ENCODE data around the gene CSRNP2. TPM values are rescaled to one million over a fixed set of nuclear protein-coding genes. Genes with fewer than 3 reads are reported as not detected.

Gene CSRNP2
- total and polyA plus RNA-seq, 2 experiments from 2014 or later = 6.9 to 30.9 TPM

DNA sequence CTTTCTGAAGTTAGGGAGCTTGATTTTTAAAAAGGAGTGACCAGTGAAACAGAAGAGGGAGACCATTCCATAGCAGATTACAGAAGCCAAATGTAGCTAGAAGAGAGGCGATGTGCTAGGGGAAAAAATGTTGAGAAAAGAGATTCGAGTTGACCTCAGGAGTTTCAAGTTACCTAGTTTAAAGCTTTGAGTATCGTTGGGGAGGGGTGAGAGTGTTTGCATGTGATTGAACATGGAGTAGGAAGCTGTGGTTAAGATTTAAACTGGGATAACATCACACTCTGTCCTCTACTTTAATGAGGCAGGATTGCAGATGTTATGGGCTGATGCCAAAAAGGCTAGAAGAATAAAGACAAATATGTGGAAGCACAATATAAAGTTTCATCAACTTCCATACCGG, 31.6 kb downstream of the CSRNP2 start (continued):
- TF ChIP-seq, protein P1, sequence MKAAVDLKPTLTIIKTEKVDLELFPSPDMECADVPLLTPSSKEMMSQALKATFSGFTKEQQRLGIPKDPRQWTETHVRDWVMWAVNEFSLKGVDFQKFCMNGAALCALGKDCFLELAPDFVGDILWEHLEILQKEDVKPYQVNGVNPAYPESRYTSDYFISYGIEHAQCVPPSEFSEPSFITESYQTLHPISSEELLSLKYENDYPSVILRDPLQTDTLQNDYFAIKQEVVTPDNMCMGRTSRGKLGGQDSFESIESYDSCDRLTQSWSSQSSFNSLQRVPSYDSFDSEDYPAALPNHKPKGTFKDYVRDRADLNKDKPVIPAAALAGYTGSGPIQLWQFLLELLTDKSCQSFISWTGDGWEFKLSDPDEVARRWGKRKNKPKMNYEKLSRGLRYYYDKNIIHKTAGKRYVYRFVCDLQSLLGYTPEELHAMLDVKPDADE (IDR thresholded peaks at IDR 0.05) = no peak
- TF ChIP-seq EZH2 (IDR thresholded peaks at IDR 0.05; ENCODE audit: low read depth, unreplicated experiment) (no peak), EZH2phosphoT487 (IDR thresholded peaks at IDR 0.05; ENCODE audit: unreplicated experiment) (no peak)

DNA sequence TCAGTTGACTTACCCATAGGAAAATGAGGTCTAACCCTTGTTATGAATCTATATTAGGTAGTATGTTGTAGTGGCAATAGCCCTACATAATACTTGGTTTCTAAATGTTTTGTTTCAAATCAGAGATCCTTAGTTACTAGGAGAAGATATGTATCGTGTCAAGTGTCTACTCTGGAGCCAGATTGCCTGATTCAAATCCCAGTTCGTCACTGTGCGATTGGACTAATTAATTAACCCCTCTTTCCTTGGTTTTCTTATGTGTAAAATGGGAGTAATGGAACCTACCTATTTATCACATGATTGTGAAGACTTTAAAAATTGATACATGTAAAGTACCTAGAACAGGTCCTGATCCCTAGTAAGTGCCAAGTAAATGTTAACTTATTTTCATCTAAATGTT, 33.9 kb downstream of the CSRNP2 start:
- Histone ChIP-seq H3K9me2 (ENCODE audit: insufficient read depth) (no peaks in the 10 kb centered on the region), H3F3A (replicated peaks; ENCODE audit: low read depth) (no peaks in the 10 kb centered on the region), H3K27me3 (ENCODE audit: insufficient read depth) (no peaks in the 10 kb centered on the region), H3K4me3 (0 out of 2 replicates have a peak overlapping the region, but pooled peaks have one; percentile 64), H3K4me1 (ENCODE audit: insufficient read depth) (peaks cover 10% of the 10 kb centered on the region; the same call in 1 of the 2 replicates), H4K20me1 (replicated peaks; ENCODE audit: insufficient read depth) (no peaks in the 10 kb centered on the region), H3K4me2 (peak overlapping the region; percentile 89), H3K27ac (ENCODE audit: low read depth) (no peak overlapping the region), H3K79me2 (replicated peaks; ENCODE audit: insufficient read depth) (no peaks in the 10 kb centered on the region), H2AFZ (no peak overlapping the region), H3K36me3 (ENCODE audit: insufficient read depth) (peaks cover 14% of the 10 kb centered on the region)
- H3K27me3 Mint-ChIP-seq (ENCODE audit: insufficient read depth, low read depth, poor library complexity) = peaks cover 13% of the 10 kb centered on the region
- H3K27ac Mint-ChIP-seq = no peak overlapping the region
- peak overlapping the region; percentile 97 for H3K4me3 Mint-ChIP-seq
- H3K4me1 Mint-ChIP-seq = peaks cover 11% of the 10 kb centered on the region
- no peaks in the 10 kb centered on the region for H3K9me3 Mint-ChIP-seq
- DNase-seq (ENCODE audit: low spot score) (no peak), ATAC-seq (no peak)
- H3K36me3 Mint-ChIP-seq (ENCODE audit: low read depth) = peaks cover 21% of the 10 kb centered on the region
- TF ChIP-seq ZNF114 (CRISPR knock-in tag; IDR thresholded peaks at IDR 0.05) = no peak
- TF ChIP-seq, protein P2, sequence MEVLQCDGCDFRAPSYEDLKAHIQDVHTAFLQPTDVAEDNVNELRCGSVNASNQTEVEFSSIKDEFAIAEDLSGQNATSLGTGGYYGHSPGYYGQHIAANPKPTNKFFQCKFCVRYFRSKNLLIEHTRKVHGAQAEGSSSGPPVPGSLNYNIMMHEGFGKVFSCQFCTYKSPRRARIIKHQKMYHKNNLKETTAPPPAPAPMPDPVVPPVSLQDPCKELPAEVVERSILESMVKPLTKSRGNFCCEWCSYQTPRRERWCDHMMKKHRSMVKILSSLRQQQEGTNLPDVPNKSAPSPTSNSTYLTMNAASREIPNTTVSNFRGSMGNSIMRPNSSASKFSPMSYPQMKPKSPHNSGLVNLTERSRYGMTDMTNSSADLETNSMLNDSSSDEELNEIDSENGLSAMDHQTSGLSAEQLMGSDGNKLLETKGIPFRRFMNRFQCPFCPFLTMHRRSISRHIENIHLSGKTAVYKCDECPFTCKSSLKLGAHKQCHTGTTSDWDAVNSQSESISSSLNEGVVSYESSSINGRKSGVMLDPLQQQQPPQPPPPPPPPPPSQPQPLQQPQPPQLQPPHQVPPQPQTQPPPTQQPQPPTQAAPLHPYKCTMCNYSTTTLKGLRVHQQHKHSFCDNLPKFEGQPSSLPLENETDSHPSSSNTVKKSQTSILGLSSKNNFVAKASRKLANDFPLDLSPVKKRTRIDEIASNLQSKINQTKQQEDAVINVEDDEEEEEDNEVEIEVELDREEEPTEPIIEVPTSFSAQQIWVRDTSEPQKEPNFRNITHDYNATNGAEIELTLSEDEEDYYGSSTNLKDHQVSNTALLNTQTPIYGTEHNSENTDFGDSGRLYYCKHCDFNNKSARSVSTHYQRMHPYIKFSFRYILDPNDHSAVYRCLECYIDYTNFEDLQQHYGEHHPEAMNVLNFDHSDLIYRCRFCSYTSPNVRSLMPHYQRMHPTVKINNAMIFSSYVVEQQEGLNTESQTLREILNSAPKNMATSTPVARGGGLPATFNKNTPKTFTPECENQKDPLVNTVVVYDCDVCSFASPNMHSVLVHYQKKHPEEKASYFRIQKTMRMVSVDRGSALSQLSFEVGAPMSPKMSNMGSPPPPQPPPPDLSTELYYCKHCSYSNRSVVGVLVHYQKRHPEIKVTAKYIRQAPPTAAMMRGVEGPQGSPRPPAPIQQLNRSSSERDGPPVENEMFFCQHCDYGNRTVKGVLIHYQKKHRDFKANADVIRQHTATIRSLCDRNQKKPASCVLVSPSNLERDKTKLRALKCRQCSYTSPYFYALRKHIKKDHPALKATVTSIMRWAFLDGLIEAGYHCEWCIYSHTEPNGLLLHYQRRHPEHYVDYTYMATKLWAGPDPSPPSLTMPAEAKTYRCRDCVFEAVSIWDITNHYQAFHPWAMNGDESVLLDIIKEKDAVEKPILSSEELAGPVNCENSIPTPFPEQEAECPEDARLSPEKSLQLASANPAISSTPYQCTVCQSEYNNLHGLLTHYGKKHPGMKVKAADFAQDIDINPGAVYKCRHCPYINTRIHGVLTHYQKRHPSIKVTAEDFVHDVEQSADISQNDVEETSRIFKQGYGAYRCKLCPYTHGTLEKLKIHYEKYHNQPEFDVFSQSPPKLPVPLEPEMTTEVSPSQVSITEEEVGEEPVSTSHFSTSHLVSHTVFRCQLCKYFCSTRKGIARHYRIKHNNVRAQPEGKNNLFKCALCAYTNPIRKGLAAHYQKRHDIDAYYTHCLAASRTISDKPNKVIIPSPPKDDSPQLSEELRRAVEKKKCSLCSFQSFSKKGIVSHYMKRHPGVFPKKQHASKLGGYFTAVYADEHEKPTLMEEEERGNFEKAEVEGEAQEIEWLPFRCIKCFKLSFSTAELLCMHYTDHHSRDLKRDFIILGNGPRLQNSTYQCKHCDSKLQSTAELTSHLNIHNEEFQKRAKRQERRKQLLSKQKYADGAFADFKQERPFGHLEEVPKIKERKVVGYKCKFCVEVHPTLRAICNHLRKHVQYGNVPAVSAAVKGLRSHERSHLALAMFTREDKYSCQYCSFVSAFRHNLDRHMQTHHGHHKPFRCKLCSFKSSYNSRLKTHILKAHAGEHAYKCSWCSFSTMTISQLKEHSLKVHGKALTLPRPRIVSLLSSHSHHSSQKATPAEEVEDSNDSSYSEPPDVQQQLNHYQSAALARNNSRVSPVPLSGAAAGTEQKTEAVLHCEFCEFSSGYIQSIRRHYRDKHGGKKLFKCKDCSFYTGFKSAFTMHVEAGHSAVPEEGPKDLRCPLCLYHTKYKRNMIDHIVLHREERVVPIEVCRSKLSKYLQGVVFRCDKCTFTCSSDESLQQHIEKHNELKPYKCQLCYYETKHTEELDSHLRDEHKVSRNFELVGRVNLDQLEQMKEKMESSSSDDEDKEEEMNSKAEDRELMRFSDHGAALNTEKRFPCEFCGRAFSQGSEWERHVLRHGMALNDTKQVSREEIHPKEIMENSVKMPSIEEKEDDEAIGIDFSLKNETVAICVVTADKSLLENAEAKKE (CRISPR knock-in tag; IDR thresholded peaks at IDR 0.05) = no peak
- no peak for TF ChIP-seq ZNF331 (CRISPR knock-in tag; IDR thresholded peaks at IDR 0.05; ENCODE audit: low read depth)
- TF ChIP-seq, protein P3, sequence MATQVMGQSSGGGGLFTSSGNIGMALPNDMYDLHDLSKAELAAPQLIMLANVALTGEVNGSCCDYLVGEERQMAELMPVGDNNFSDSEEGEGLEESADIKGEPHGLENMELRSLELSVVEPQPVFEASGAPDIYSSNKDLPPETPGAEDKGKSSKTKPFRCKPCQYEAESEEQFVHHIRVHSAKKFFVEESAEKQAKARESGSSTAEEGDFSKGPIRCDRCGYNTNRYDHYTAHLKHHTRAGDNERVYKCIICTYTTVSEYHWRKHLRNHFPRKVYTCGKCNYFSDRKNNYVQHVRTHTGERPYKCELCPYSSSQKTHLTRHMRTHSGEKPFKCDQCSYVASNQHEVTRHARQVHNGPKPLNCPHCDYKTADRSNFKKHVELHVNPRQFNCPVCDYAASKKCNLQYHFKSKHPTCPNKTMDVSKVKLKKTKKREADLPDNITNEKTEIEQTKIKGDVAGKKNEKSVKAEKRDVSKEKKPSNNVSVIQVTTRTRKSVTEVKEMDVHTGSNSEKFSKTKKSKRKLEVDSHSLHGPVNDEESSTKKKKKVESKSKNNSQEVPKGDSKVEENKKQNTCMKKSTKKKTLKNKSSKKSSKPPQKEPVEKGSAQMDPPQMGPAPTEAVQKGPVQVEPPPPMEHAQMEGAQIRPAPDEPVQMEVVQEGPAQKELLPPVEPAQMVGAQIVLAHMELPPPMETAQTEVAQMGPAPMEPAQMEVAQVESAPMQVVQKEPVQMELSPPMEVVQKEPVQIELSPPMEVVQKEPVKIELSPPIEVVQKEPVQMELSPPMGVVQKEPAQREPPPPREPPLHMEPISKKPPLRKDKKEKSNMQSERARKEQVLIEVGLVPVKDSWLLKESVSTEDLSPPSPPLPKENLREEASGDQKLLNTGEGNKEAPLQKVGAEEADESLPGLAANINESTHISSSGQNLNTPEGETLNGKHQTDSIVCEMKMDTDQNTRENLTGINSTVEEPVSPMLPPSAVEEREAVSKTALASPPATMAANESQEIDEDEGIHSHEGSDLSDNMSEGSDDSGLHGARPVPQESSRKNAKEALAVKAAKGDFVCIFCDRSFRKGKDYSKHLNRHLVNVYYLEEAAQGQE (IDR thresholded peaks at IDR 0.05; ENCODE audit: unreplicated experiment) = no peak
- TF ChIP-seq JUNB (IDR thresholded peaks at IDR 0.05; ENCODE audit: unreplicated experiment) = no peak
- TF ChIP-seq POLR2AphosphoS5 (IDR thresholded peaks at IDR 0.05; ENCODE audit: low read depth) = no peak
- TF ChIP-seq, protein P4, sequence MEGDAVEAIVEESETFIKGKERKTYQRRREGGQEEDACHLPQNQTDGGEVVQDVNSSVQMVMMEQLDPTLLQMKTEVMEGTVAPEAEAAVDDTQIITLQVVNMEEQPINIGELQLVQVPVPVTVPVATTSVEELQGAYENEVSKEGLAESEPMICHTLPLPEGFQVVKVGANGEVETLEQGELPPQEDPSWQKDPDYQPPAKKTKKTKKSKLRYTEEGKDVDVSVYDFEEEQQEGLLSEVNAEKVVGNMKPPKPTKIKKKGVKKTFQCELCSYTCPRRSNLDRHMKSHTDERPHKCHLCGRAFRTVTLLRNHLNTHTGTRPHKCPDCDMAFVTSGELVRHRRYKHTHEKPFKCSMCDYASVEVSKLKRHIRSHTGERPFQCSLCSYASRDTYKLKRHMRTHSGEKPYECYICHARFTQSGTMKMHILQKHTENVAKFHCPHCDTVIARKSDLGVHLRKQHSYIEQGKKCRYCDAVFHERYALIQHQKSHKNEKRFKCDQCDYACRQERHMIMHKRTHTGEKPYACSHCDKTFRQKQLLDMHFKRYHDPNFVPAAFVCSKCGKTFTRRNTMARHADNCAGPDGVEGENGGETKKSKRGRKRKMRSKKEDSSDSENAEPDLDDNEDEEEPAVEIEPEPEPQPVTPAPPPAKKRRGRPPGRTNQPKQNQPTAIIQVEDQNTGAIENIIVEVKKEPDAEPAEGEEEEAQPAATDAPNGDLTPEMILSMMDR (conservative IDR thresholded peaks at IDR 0.05; ENCODE audit: low read depth in 2 of 2) = no peak
- TF ChIP-seq CREB1 (CRISPR knock-in tag; IDR thresholded peaks at IDR 0.05; ENCODE audit: low read depth) = no peak
- TF ChIP-seq STAT1 (IDR thresholded peaks at IDR 0.05; ENCODE audit: unreplicated experiment) = no peak
- TF ChIP-seq EZH2phosphoT487 (IDR thresholded peaks at IDR 0.05; ENCODE audit: unreplicated experiment) = no peak
- TF ChIP-seq EZH2 (IDR thresholded peaks at IDR 0.05; ENCODE audit: low read depth, unreplicated experiment) = no peak
- no peak for TF ChIP-seq NANOG (IDR thresholded peaks at IDR 0.05; ENCODE audit: borderline replicate concordance)
